D721Med (cell line): Measurements from ENCODE around the gene GALNT17.

Experiments
- DNase-seq: peaks from one replicate; pipeline ENCODE4 v3.0.0; 2011; ENCODE audit warnings: low spot score; ENCODE audit not compliant: insufficient read length
- FAIRE-seq: peaks from 2 replicates; lab custom pipeline; 2011; peaks lifted over from hg19 to GRCh38; lab: Jason Lieb, UNC
- CTCF ChIP-seq: IDR thresholded peaks from 2 replicates; pipeline ENCODE4 v1.5.1; 2012; ENCODE audit warnings: mild to moderate bottlenecking, control low read depth; ENCODE audit not compliant: insufficient read depth; ENCODE audit errors: missing control alignments

The GALNT17 gene

GRCh38 chr7:71264005-71264404, 132.1 kb downstream of the GALNT17 start:
- FAIRE-seq (no peak), DNase-seq (no peak)
- TF ChIP-seq CTCF = no peak

- FAIRE-seq (no peak), DNase-seq (no peak)
- no peak for TF ChIP-seq CTCF
Measured at GRCh38 chr7:71266912-71267311, 135.0 kb downstream of the GALNT17 start.

- no peak for TF ChIP-seq CTCF
- no peak for DNase-seq
- no peak for FAIRE-seq
Measured at GRCh38 chr7:71267734-71268469, 136.0 kb downstream of the GALNT17 start.

- DNase-seq (no peak), FAIRE-seq (no peak)
- TF ChIP-seq CTCF = no peak
Measured at GRCh38 chr7:71270558-71270957, 138.6 kb downstream of the GALNT17 start.

GRCh38 chr7:71271203-71271602, 139.3 kb downstream of the GALNT17 start:
- TF ChIP-seq CTCF = no peak
- no peak for DNase-seq
- no peak for FAIRE-seq

GRCh38 chr7:71272509-71273490, 140.9 kb downstream of the GALNT17 start:
- FAIRE-seq (no peak), DNase-seq (no peak)
- TF ChIP-seq CTCF = no peak
